A204.1 (cell line): ENCODE measurements around the gene TBC1D2.
"Not testable (repeated sequence)": the region's sequence is repeated elsewhere in the genome, so short reads cannot be mapped to it uniquely, and the experiment has no call there.

ENCODE experiments used
- FAIRE-seq: peaks from 2 replicates; lab custom pipeline; 2012; peaks lifted over from hg19 to GRCh38; lab: Jason Lieb, UNC

TBC1D2 gene

GRCh38 chr9:98272083-98272482 lies 16.6 kb upstream of the TBC1D2 start:
- no peak for FAIRE-seq

GRCh38 chr9:98271479-98271878 lies 16.0 kb upstream of the TBC1D2 start:
- FAIRE-seq, result no peak

- not testable (repeated sequence) for FAIRE-seq
Measured at GRCh38 chr9:98270284-98270683, 14.8 kb upstream of the TBC1D2 start.

GRCh38 chr9:98269652-98270051 lies 14.2 kb upstream of the TBC1D2 start:
- FAIRE-seq, result not testable (repeated sequence)

- FAIRE-seq, result not testable (repeated sequence)
Measured at GRCh38 chr9:98267556-98267955, 12.1 kb upstream of the TBC1D2 start.

- FAIRE-seq, result no peak
Measured at GRCh38 chr9:98264516-98264915, 9.1 kb upstream of the TBC1D2 start.

- peak; percentile 6 for FAIRE-seq
Measured at GRCh38 chr9:98263482-98264357, 8.3 kb upstream of the TBC1D2 start.

- no peak for FAIRE-seq
Measured at GRCh38 chr9:98263080-98263479, 7.6 kb upstream of the TBC1D2 start.

GRCh38 chr9:98262056-98262455 lies 6.6 kb upstream of the TBC1D2 start:
- FAIRE-seq, result no peak

- FAIRE-seq, result no peak
Measured at GRCh38 chr9:98260635-98261034, 5.2 kb upstream of the TBC1D2 start.

- FAIRE-seq, result no peak
Measured at GRCh38 chr9:98259791-98260190, 4.3 kb upstream of the TBC1D2 start.

- FAIRE-seq, result no peak
Measured at GRCh38 chr9:98256756-98257155, 1.3 kb upstream of the TBC1D2 start.

GRCh38 chr9:98255061-98255577 lies 330 bp downstream of the TBC1D2 start:
- no peak for FAIRE-seq

- FAIRE-seq, result no peak
Measured at GRCh38 chr9:98254228-98255060, 1.0 kb downstream of the TBC1D2 start.

- FAIRE-seq, result no peak
Measured at GRCh38 chr9:98253565-98253964, 1.9 kb downstream of the TBC1D2 start.

- FAIRE-seq, result no peak
Measured at GRCh38 chr9:98251551-98251950, 3.9 kb downstream of the TBC1D2 start.

- no peak for FAIRE-seq
Measured at GRCh38 chr9:98249771-98250170, 5.7 kb downstream of the TBC1D2 start.

GRCh38 chr9:98248737-98249474 lies 6.5 kb downstream of the TBC1D2 start:
- FAIRE-seq, result no peak

- FAIRE-seq, result no peak
Measured at GRCh38 chr9:98247831-98248657, 7.4 kb downstream of the TBC1D2 start.

GRCh38 chr9:98242426-98242825 lies 13.0 kb downstream of the TBC1D2 start:
- no peak for FAIRE-seq
